A549 (cell line): ENCODE results near the gene IFTAP. TPM values are rescaled to one million over a fixed set of nuclear protein-coding genes. Genes with fewer than 3 reads are reported as not detected.
A peak's percentile ranks its signal among the peaks of the same experiment; 100 is the strongest.

Source experiments
- ATAC-seq, 2 experiments: fragments of 200-7000 bp in 1 of 2; fragments of >200 bp in 1 of 2; cut with Nextera tagmentation in 1 of 2; cut with Tn5 transposase in 1 of 2; 3 replicates each; pipeline versions ENCODE4 v1.8.0 to v1.9.1; 2018 to 2020; ENCODE audit warnings: mild to moderate bottlenecking in 1 of 2, moderate library complexity in 1 of 2
- CTCF ChIA-PET: fragments of 300-600 bp; sonication (Branson Sonifier 250); formaldehyde crosslinking; extraction: SDS; loops from one replicate; lab custom pipeline; 2021; ENCODE audit warnings: antibody characterized with exemption, inconsistent platforms; lab: Yijun Ruan, JAX
- POLR2A ChIA-PET: fragments of 350-600 bp; formaldehyde crosslinking; extraction: SDS; loops from one replicate; lab custom pipeline; 2021; ENCODE audit warnings: antibody characterized with exemption, inconsistent platforms; lab: Yijun Ruan, JAX
- DNase-seq, 2 experiments: peaks; one replicate each; pipeline versions ENCODE4 v3.0.0 to v3.0.0-alpha.2; 2011 to 2016; ENCODE audit warnings: low read depth in 1 of 2, low spot score in 1 of 2
- FAIRE-seq: peaks from 2 replicates; lab custom pipeline; 2011; peaks lifted over from hg19 to GRCh38; lab: Jason Lieb, UNC
- H3K27ac ChIP-seq, 2 experiments: fragments of >200 bp; sonication (Bioruptor Twin); formaldehyde crosslinking; 3 replicates each; pipeline ENCODE4 v1.5.1; 2016 to 2017
- H3K4me1 ChIP-seq: fragments of >200 bp; sonication (Bioruptor Twin); formaldehyde crosslinking; 3 replicates; pipeline ENCODE4 v1.6.1; 2016
- H3K4me2 ChIP-seq: fragments of >200 bp; sonication (Bioruptor Twin); formaldehyde crosslinking; 3 replicates; pipeline ENCODE4 v1.6.1; 2016
- H3K4me3 ChIP-seq: fragments of >200 bp; sonication (Bioruptor Twin); formaldehyde crosslinking; 3 replicates; pipeline ENCODE4 v1.5.1; 2016
- H3K9me3 ChIP-seq: fragments of >200 bp; sonication (Bioruptor Twin); formaldehyde crosslinking; 3 replicates; pipeline ENCODE4 v1.6.1; 2016
- CBX8 ChIP-seq: fragments of 200-600 bp; sonication (generic); IDR thresholded peaks from 2 replicates; pipeline ENCODE4 v1.6.1; 2016
- CEBPB ChIP-seq, 2 experiments: fragments of >200 bp in 1 of 2; sonication (Bioruptor Twin) in 1 of 2; formaldehyde crosslinking in 1 of 2; IDR thresholded peaks; 2 replicates each; pipeline ENCODE4 v1.6.1; 2012 to 2016
- CHD2 ChIP-seq: fragments of 150-350 bp; IDR thresholded peaks from 2 replicates; pipeline ENCODE4 v1.6.1; 2014; ENCODE audit warnings: low read length; ENCODE audit not compliant: partially characterized antibody
- EHMT2 ChIP-seq: fragments of 200-600 bp; sonication (generic); IDR thresholded peaks from 2 replicates; pipeline ENCODE4 v1.6.1; 2016; ENCODE audit warnings: antibody characterized with exemption, low read depth, mild to moderate bottlenecking, moderate library complexity
- EP300 ChIP-seq, 2 experiments: fragments of >200 bp; sonication (Bioruptor Twin); formaldehyde crosslinking; IDR thresholded peaks; 2 replicates in 1 of 2; 3 replicates in 1 of 2; pipeline ENCODE4 v1.6.1; 2016 to 2017
- FOSB ChIP-seq: fragments of 250-450 bp; sonication (Bioruptor Pico); IDR thresholded peaks from 2 replicates; pipeline ENCODE4 v1.5.0; 2020; ENCODE audit warnings: mild to moderate bottlenecking, moderate library complexity
- FOXS1 ChIP-seq: fragments of 250-450 bp; sonication (Bioruptor Pico); IDR thresholded peaks from 2 replicates; pipeline ENCODE4 v1.5.0; 2020; ENCODE audit warnings: mild to moderate bottlenecking, moderate library complexity
- GATA3 ChIP-seq: IDR thresholded peaks from 2 replicates; pipeline ENCODE4 v1.6.1; 2012; ENCODE audit warnings: borderline replicate concordance
- HOXA7 ChIP-seq: fragments of 250-450 bp; sonication (Bioruptor Pico); IDR thresholded peaks from 2 replicates; pipeline ENCODE4 v1.5.0; 2020; ENCODE audit warnings: mild to moderate bottlenecking, moderate library complexity
- HOXB5 ChIP-seq: fragments of 250-450 bp; sonication (Bioruptor Pico); IDR thresholded peaks from 2 replicates; pipeline ENCODE4 v1.5.0; 2020; ENCODE audit warnings: mild to moderate bottlenecking, moderate library complexity
- JUN ChIP-seq, 2 experiments: fragments of >200 bp; sonication (Bioruptor Twin); formaldehyde crosslinking; IDR thresholded peaks; 2 replicates in 1 of 2; 3 replicates in 1 of 2; pipeline ENCODE4 v1.6.1; 2016 to 2017
- KDM1A ChIP-seq: fragments of 200-600 bp; sonication (generic); IDR thresholded peaks from 2 replicates; pipeline ENCODE4 v1.6.1; 2016; ENCODE audit warnings: low read depth, mild to moderate bottlenecking
- MAZ ChIP-seq: fragments of 150-350 bp; IDR thresholded peaks from 2 replicates; pipeline ENCODE4 v1.6.1; 2014; ENCODE audit warnings: antibody characterized with exemption, low read depth, low read length, borderline replicate concordance
- POLR2A ChIP-seq: IDR thresholded peaks from 2 replicates; pipeline ENCODE4 v1.6.1; 2012; ENCODE audit warnings: mild to moderate bottlenecking, low read length
- POLR2AphosphoS2 ChIP-seq: conservative IDR thresholded peaks from 2 replicates; pipeline ENCODE4 v1.6.1; 2012; ENCODE audit warnings: low read length, improper control_type of control experiment, inconsistent platforms
- RARB ChIP-seq: fragments of 250-450 bp; sonication (Bioruptor Pico); IDR thresholded peaks from 2 replicates; pipeline ENCODE4 v1.8.0; 2021; ENCODE audit warnings: mild to moderate bottlenecking, moderate library complexity
- RCOR1 ChIP-seq: fragments of 150-350 bp; IDR thresholded peaks from 2 replicates; pipeline ENCODE4 v1.6.1; 2014; ENCODE audit warnings: antibody characterized with exemption, low read length, low read depth
- RFX5 ChIP-seq: fragments of 450-650 bp; IDR thresholded peaks from 2 replicates; pipeline ENCODE4 v1.7.1; 2014; ENCODE audit warnings: antibody characterized with exemption, mild to moderate bottlenecking, moderate library complexity
- SMC3 ChIP-seq: fragments of >200 bp; sonication (Bioruptor Twin); formaldehyde crosslinking; IDR thresholded peaks from 3 replicates; pipeline ENCODE4 v1.6.1; 2018; ENCODE audit warnings: inconsistent platforms
- SREBF2 ChIP-seq: fragments of 450-650 bp; IDR thresholded peaks from 2 replicates; pipeline ENCODE4 v1.6.1; 2014; ENCODE audit warnings: mild to moderate bottlenecking, moderate library complexity
- WGBS: methylation state at CpG from one replicate; pipeline ENCODE4 v1.1.6; 2017; ENCODE audit errors: missing lambda C conversion rate; 5-methylcytosine and 5-hydroxymethylcytosine counted together
- polyA minus RNA-seq: library from RNA; depleted of rRNA, polyadenylated mRNA; stranded (reverse); fragments of >200 nt; gene quantifications from 2 replicates; pipeline ENCODE4 v1.2.3, GENCODE V29; 2011; rRNA and poly(A)+ RNA removed
- polyA plus RNA-seq, 4 experiments: library from polyadenylated mRNA; depleted of rRNA in 3 of 4; stranded (reverse); fragments of >200 nt; fragmentation: RNase III in 1 of 4; extraction: RNeasy Plus Mini Kit Qiagen cat#74134 plus additional on column Dnase treatment in 1 of 4; gene quantifications; 2 replicates in 3 of 4; 3 replicates in 1 of 4; pipeline ENCODE4 v1.2.3, GENCODE V29; 2011 to 2017
- TF ChIP-seq, protein P1 (sequence below): fragments of >200 bp; sonication (Bioruptor Twin); formaldehyde crosslinking; IDR thresholded peaks from 3 replicates; pipeline ENCODE4 v1.5.1; 2016
- TF ChIP-seq, protein P2 (sequence below): fragments of >200 bp; sonication (Bioruptor Twin); formaldehyde crosslinking; IDR thresholded peaks from 3 replicates; pipeline ENCODE4 v1.6.1; 2016
- TF ChIP-seq, protein P3 (sequence below): fragments of 450-650 bp; IDR thresholded peaks from 2 replicates; pipeline ENCODE4 v1.6.1; 2014; ENCODE audit warnings: antibody characterized with exemption
- TF ChIP-seq, protein P4 (sequence below): IDR thresholded peaks from 2 replicates; pipeline ENCODE4 v1.6.1; 2012
- TF ChIP-seq, protein P5 (sequence below): fragments of 250-450 bp; sonication (Bioruptor Pico); IDR thresholded peaks from 2 replicates; pipeline ENCODE4 v1.5.0; 2020; ENCODE audit warnings: low read depth, mild to moderate bottlenecking, moderate library complexity
- TF ChIP-seq, protein P6 (sequence below): fragments of 200-600 bp; sonication (generic); IDR thresholded peaks from 2 replicates; pipeline ENCODE4 v1.6.1; 2016; ENCODE audit warnings: antibody characterized with exemption, mild to moderate bottlenecking, moderate library complexity
- TF ChIP-seq, protein P7 (sequence below): IDR thresholded peaks from 2 replicates; pipeline ENCODE4 v1.6.1; 2012; ENCODE audit warnings: low read depth, borderline replicate concordance
- TF ChIP-seq, protein P8 (sequence below): fragments of 150-350 bp; IDR thresholded peaks from 2 replicates; pipeline ENCODE4 v1.6.1; 2014; ENCODE audit warnings: low read depth, mild to moderate bottlenecking, low read length

IFTAP gene, protein sequence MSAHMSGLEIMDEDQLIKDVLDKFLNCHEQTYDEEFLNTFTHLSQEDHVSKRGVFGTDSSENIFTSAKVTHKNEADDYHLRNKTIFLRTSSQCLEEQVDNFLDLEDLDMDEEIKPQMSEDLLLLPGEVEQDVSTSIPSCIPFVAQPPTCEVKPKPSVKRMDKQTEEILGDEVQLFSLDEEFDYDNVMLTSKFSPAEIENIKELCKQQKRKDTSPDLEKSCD
- polyA plus RNA-seq (2011; rRNA removed), result 38.7 and 52.4 TPM in 2 replicates
- 11.8 and 15.7 TPM in 2 replicates for polyA plus RNA-seq (2012; cell fraction: cytosol; rRNA removed)
- polyA plus RNA-seq (2012; cell fraction: nucleus; rRNA removed), result 2.4 and 4.1 TPM in 2 replicates
- polyA plus RNA-seq (2017; fragmentation: RNase III; extraction: RNeasy Plus Mini Kit Qiagen cat#74134 plus additional on column Dnase treatment), result 33.6 to 38.7 TPM (median 34.7 TPM) in 3 replicates
- polyA minus RNA-seq, result 2.7 and 4.1 TPM in 2 replicates

DNA sequence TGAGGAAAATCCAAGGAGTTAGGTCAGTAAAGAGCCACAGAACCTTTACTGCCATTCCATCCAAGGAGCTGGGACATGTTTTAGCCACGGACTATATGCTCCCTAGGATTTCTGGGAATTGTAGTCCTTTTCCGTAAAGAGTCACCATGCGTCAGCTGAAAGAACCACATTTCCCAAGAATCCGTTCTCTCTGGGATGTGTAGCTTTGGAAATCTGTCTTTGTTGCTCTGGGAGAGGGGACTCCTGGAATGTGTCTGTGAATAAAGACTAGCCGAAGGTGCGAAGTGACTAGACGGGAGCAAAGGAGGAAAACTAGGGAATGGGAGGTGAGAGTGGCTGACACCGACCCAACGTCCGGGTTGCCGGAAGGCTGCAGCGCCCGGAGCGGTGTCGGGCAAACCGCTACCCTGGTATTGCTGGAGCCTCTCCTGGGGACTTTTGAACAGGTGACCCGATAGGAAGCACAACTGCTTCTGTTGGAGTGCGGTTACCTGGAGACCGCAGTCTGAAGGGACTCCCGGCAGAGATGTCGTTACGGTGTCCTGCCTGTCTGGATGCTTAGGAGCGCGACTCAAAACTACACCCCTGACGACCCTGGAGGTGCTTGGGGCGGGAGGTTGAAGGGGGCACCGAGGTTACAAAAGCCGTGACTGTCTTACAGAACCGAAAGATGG lies at the start of gene IFTAP:
IFTAP (plus strand) TSS at position 187 of the 674 bp plus-strand sequence. CDS start 15,602 bp downstream, outside the sequence.
- Histone ChIP-seq H3K27ac (peak within 1 kb of the TSS; percentile 72 to 79), H3K4me1 (peaks cover 5% of the 10 kb centered on the region; the same call in 1 of the 3 replicates), H3K4me2 (peak within 1 kb of the TSS; percentile 77), H3K4me3 (peak within 1 kb of the TSS; percentile 71), H3K9me3 (no peaks in the 10 kb centered on the region)
- peak; percentile 100 for ATAC-seq
- peak; percentile 85 to 90 for DNase-seq
- ChIA-PET CTCF (interaction anchor here (2.2 kb wide), 1 partner anchor 30 kb away, joined by 6 read pairs; no protein-coding TSS in a partner anchor), POLR2A (no interaction called here)
- peak; percentile 97 for FAIRE-seq
- WGBS, result 4% methylated on average over 24 of the region's 29 CpGs
- TF ChIP-seq EP300 (IDR thresholded peaks at IDR 0.05) (no peak), RARB (CRISPR knock-in tag) (no peak), GATA3 (no peak), RCOR1 (no peak), POLR2AphosphoS2 (no peak), CEBPB (IDR thresholded peaks at IDR 0.05) (peak in 1 of 2 experiments; percentile 14; a peak in 1 of 4 replicates), FOSB (CRISPR knock-in tag) (no peak), KDM1A (no peak), MAZ (no peak), HOXB5 (CRISPR knock-in tag) (no peak), EHMT2 (no peak), POLR2A (peak; percentile 34), JUN (IDR thresholded peaks at IDR 0.05) (peak in 1 of 2 experiments; percentile 87; a peak in 2 of 5 replicates), SREBF2 (no peak), CHD2 (no peak), FOXS1 (peak; percentile 54; the same call in 1 of the 2 replicates), HOXA7 (CRISPR knock-in tag) (no peak), CBX8 (no peak), SMC3 (no peak), RFX5 (0 out of 2 replicates have a peak, but pooled peaks have one; percentile 31)
- TF ChIP-seq, protein P1, sequence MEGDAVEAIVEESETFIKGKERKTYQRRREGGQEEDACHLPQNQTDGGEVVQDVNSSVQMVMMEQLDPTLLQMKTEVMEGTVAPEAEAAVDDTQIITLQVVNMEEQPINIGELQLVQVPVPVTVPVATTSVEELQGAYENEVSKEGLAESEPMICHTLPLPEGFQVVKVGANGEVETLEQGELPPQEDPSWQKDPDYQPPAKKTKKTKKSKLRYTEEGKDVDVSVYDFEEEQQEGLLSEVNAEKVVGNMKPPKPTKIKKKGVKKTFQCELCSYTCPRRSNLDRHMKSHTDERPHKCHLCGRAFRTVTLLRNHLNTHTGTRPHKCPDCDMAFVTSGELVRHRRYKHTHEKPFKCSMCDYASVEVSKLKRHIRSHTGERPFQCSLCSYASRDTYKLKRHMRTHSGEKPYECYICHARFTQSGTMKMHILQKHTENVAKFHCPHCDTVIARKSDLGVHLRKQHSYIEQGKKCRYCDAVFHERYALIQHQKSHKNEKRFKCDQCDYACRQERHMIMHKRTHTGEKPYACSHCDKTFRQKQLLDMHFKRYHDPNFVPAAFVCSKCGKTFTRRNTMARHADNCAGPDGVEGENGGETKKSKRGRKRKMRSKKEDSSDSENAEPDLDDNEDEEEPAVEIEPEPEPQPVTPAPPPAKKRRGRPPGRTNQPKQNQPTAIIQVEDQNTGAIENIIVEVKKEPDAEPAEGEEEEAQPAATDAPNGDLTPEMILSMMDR, result no peak
- TF ChIP-seq, protein P2, sequence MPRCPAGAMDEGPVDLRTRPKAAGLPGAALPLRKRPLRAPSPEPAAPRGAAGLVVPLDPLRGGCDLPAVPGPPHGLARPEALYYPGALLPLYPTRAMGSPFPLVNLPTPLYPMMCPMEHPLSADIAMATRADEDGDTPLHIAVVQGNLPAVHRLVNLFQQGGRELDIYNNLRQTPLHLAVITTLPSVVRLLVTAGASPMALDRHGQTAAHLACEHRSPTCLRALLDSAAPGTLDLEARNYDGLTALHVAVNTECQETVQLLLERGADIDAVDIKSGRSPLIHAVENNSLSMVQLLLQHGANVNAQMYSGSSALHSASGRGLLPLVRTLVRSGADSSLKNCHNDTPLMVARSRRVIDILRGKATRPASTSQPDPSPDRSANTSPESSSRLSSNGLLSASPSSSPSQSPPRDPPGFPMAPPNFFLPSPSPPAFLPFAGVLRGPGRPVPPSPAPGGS, result 0 out of 3 replicates have a peak, but pooled peaks have one; percentile 55
- TF ChIP-seq, protein P3, sequence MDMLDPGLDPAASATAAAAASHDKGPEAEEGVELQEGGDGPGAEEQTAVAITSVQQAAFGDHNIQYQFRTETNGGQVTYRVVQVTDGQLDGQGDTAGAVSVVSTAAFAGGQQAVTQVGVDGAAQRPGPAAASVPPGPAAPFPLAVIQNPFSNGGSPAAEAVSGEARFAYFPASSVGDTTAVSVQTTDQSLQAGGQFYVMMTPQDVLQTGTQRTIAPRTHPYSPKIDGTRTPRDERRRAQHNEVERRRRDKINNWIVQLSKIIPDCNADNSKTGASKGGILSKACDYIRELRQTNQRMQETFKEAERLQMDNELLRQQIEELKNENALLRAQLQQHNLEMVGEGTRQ, result no peak
- TF ChIP-seq, protein P4, sequence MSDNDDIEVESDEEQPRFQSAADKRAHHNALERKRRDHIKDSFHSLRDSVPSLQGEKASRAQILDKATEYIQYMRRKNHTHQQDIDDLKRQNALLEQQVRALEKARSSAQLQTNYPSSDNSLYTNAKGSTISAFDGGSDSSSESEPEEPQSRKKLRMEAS, result peak; percentile 75
- TF ChIP-seq, protein P5, sequence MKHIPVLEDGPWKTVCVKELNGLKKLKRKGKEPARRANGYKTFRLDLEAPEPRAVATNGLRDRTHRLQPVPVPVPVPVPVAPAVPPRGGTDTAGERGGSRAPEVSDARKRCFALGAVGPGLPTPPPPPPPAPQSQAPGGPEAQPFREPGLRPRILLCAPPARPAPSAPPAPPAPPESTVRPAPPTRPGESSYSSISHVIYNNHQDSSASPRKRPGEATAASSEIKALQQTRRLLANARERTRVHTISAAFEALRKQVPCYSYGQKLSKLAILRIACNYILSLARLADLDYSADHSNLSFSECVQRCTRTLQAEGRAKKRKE (CRISPR knock-in tag), result peak; percentile 50; the same call in 1 of the 2 replicates
- TF ChIP-seq, protein P6, sequence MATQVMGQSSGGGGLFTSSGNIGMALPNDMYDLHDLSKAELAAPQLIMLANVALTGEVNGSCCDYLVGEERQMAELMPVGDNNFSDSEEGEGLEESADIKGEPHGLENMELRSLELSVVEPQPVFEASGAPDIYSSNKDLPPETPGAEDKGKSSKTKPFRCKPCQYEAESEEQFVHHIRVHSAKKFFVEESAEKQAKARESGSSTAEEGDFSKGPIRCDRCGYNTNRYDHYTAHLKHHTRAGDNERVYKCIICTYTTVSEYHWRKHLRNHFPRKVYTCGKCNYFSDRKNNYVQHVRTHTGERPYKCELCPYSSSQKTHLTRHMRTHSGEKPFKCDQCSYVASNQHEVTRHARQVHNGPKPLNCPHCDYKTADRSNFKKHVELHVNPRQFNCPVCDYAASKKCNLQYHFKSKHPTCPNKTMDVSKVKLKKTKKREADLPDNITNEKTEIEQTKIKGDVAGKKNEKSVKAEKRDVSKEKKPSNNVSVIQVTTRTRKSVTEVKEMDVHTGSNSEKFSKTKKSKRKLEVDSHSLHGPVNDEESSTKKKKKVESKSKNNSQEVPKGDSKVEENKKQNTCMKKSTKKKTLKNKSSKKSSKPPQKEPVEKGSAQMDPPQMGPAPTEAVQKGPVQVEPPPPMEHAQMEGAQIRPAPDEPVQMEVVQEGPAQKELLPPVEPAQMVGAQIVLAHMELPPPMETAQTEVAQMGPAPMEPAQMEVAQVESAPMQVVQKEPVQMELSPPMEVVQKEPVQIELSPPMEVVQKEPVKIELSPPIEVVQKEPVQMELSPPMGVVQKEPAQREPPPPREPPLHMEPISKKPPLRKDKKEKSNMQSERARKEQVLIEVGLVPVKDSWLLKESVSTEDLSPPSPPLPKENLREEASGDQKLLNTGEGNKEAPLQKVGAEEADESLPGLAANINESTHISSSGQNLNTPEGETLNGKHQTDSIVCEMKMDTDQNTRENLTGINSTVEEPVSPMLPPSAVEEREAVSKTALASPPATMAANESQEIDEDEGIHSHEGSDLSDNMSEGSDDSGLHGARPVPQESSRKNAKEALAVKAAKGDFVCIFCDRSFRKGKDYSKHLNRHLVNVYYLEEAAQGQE, result no peak
- TF ChIP-seq, protein P7, sequence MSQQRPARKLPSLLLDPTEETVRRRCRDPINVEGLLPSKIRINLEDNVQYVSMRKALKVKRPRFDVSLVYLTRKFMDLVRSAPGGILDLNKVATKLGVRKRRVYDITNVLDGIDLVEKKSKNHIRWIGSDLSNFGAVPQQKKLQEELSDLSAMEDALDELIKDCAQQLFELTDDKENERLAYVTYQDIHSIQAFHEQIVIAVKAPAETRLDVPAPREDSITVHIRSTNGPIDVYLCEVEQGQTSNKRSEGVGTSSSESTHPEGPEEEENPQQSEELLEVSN, result peak; percentile 58; the same call in 1 of the 2 replicates
- TF ChIP-seq, protein P8, sequence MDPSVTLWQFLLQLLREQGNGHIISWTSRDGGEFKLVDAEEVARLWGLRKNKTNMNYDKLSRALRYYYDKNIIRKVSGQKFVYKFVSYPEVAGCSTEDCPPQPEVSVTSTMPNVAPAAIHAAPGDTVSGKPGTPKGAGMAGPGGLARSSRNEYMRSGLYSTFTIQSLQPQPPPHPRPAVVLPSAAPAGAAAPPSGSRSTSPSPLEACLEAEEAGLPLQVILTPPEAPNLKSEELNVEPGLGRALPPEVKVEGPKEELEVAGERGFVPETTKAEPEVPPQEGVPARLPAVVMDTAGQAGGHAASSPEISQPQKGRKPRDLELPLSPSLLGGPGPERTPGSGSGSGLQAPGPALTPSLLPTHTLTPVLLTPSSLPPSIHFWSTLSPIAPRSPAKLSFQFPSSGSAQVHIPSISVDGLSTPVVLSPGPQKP, result no peak
